ENCODE results near the gene VPS72. TPM values are rescaled to one million over a fixed set of nuclear protein-coding genes. Genes with fewer than 3 reads are reported as not detected.
A peak's percentile ranks its signal among the peaks of the same experiment; 100 is the strongest.

Gene VPS72
- total and polyA plus RNA-seq, 9 of the 15 experiments (the other 6 are each of a cell fraction or from before 2014, with no cell fraction given): 7.2 to 131 (median 75.7) TPM

DNA sequence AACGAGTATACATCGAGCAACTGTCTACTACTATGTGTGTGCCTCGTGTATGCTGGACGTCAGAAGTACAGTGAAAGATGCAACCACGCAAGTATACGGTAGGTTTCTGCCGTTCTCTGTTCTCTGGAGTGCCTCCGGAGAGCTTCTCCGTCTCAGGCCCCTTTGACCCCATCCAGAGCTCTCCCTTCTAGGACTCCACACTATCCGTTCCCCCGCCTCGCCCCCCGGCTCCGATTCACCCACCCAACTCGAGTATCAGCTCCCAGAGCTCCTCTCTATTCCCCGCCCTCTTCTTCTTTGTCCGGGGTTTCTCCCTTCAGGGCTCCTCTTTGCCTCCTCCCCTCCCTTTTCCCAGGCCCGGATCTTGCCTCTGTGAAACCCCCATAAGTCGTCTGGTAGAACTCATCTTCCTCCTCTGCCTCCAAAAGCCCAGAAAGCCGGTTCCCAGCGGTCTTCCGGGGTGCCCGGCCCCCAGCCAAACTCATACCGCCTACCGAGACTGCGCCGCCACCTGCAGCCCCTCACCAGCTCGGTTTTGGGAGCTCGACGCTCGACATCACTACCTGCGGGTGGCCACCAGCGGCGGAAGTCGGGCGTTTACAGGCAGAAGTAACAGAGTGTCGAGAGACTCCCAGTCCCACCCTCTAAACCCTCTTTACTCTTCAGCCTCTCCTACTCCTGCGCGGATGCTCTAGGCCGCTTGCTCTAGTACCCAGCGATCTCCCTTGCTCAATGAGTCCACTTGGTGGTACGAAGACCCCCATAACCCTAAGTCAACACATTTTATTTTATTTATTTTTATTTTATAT, at the start of gene VPS72 (continued):
- TF ChIP-seq, protein P1, sequence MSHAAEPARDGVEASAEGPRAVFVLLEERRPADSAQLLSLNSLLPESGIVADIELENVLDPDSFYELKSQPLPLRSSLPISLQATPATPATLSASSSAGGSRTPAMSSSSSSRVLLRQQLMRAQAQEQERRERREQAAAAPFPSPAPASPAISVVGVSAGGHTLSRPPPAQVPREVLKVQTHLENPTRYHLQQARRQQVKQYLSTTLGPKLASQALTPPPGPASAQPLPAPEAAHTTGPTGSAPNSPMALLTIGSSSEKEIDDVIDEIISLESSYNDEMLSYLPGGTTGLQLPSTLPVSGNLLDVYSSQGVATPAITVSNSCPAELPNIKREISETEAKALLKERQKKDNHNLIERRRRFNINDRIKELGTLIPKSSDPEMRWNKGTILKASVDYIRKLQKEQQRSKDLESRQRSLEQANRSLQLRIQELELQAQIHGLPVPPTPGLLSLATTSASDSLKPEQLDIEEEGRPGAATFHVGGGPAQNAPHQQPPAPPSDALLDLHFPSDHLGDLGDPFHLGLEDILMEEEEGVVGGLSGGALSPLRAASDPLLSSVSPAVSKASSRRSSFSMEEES (CRISPR knock-in tag; IDR thresholded peaks at IDR 0.05): no peak
- TF ChIP-seq CSDE1 (IDR thresholded peaks at IDR 0.05): no peak
- peak; percentile 92 for TF ChIP-seq ETV1 (tag; conservative IDR thresholded peaks at IDR 0.05; ENCODE audit: low read depth)
- TF ChIP-seq TAF1 (IDR thresholded peaks at IDR 0.05; ENCODE audit: control insufficient read depth, extremely low read depth, insufficient read depth, low read length, severe bottlenecking): peak; percentile 94
- peak; percentile 75 for TF ChIP-seq MYNN (IDR thresholded peaks at IDR 0.05)
- no peak for TF ChIP-seq MYNN (CRISPR knock-in tag; IDR thresholded peaks at IDR 0.05)
- TF ChIP-seq RUNX1 (IDR thresholded peaks at IDR 0.05; ENCODE audit: low read depth): 0 out of 2 replicates have a peak, but pooled peaks have one; percentile 38
- no peak for TF ChIP-seq ASH1L (IDR thresholded peaks at IDR 0.05; ENCODE audit: borderline replicate concordance, low read depth, partially characterized antibody)
- TF ChIP-seq, protein P2, sequence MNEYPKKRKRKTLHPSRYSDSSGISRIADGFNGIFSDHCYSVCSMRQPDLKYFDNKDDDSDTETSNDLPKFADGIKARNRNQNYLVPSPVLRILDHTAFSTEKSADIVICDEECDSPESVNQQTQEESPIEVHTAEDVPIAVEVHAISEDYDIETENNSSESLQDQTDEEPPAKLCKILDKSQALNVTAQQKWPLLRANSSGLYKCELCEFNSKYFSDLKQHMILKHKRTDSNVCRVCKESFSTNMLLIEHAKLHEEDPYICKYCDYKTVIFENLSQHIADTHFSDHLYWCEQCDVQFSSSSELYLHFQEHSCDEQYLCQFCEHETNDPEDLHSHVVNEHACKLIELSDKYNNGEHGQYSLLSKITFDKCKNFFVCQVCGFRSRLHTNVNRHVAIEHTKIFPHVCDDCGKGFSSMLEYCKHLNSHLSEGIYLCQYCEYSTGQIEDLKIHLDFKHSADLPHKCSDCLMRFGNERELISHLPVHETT (CRISPR knock-in tag; conservative IDR thresholded peaks at IDR 0.05 in 1 of 2, IDR thresholded peaks at IDR 0.05 in 1 of 2): peak in 1 of 2 experiments; percentile 79; a peak in 1 of 4 replicates
- peak; percentile 69 for TF ChIP-seq HDAC2 (IDR thresholded peaks at IDR 0.05)
- TF ChIP-seq JUN (IDR thresholded peaks at IDR 0.05; ENCODE audit: borderline replicate concordance, low read depth, low read length): 0 out of 2 replicates have a peak, but pooled peaks have one; percentile 13
- TF ChIP-seq JUN (CRISPR knock-in tag; IDR thresholded peaks at IDR 0.05; ENCODE audit: borderline replicate concordance): no peak
- TF ChIP-seq, protein P3, sequence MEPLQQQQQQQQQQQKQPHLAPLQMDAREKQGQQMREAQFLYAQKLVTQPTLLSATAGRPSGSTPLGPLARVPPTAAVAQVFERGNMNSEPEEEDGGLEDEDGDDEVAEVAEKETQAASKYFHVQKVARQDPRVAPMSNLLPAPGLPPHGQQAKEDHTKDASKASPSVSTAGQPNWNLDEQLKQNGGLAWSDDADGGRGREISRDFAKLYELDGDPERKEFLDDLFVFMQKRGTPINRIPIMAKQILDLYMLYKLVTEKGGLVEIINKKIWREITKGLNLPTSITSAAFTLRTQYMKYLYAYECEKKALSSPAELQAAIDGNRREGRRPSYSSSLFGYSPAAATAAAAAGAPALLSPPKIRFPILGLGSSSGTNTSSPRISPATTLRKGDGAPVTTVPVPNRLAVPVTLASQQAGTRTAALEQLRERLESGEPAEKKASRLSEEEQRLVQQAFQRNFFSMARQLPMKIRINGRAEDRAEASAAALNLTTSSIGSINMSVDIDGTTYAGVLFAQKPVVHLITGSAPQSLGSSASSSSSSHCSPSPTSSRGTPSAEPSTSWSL (CRISPR knock-in tag; IDR thresholded peaks at IDR 0.05; ENCODE audit: borderline replicate concordance): no peak
- TF ChIP-seq ZNF395 (CRISPR knock-in tag; IDR thresholded peaks at IDR 0.05): peak; percentile 69
- TF ChIP-seq YY1 (IDR thresholded peaks at IDR 0.05; ENCODE audit: borderline replicate concordance in 1 of 3, control insufficient read depth in 1 of 3, extremely low read depth in 1 of 3, insufficient read depth in 3 of 3, insufficient read length in 1 of 3, insufficient replicate concordance in 2 of 3, low read depth in 1 of 3, low read length in 2 of 3): peak in 2 of 3 experiments; percentile 85 to 87
- TF ChIP-seq RBBP5 (IDR thresholded peaks at IDR 0.05; ENCODE audit: borderline replicate concordance, insufficient read depth, low read length, poor library complexity, severe bottlenecking): peak; percentile 84
- 0 out of 2 replicates have a peak, but pooled peaks have one; percentile 37 for TF ChIP-seq NFRKB (IDR thresholded peaks at IDR 0.05; ENCODE audit: low read depth)
- TF ChIP-seq THRAP3 (IDR thresholded peaks at IDR 0.05; ENCODE audit: borderline replicate concordance): no peak
- no peak for TF ChIP-seq ZNF75A (CRISPR knock-in tag; IDR thresholded peaks at IDR 0.05)

Data from K562 (cell line).